ENCODE measurements around the gene LAMB4.
A peak's percentile ranks its signal among the peaks of the same experiment; 100 is the strongest.

LAMB4 gene

DNA sequence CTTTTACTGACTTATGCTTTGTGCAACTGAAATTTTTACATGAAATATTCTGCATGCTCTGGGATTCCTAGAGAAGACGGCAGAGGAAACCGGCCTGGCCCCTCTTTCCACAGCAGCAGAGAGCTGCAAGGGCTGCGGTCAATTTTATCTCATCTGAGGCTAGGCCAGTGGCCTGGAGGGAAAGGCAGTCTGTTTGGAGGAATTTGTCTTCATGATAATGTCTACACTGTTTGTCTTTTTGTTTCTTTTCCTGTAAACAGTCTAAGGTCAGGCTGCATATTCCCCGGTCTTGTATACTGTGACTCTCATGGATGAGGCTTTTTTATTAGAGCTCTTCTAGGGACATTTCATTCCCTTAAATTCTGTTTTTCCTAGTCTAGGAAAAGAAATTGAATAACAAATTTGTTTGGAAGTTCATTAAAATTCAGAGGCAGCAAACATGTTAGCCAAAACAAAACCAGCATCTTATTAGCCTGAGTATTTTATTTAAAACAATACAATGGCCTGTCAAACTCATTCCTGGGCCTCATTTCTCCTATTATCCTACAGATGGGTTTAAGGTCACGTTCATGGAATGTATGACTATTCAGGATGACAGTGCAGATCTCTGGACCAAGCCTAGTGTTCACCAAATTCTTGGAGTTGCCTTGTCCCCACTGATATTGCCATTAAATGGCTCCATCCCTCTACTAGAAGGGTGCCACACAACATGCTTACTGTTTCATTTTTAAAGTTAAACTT lies 26.4 kb downstream of the LAMB4 start:
- Histone ChIP-seq H3K4ac (ENCODE audit: low read depth, low read length) (no peak overlapping the region), H2BK15ac (replicated peaks; ENCODE audit: low read depth) (no peak overlapping the region), H3K4me1 (ENCODE audit: control insufficient read depth, low read depth, low read length) (no peaks in the 10 kb centered on the region), H4K5ac (ENCODE audit: low read length) (no peak overlapping the region), H3K27me3 (ENCODE audit: insufficient read depth, low read length, poor library complexity) (no peaks in the 10 kb centered on the region), H3K18ac (ENCODE audit: low read length) (no peak overlapping the region), H3K4me3 (ENCODE audit: low read length) (no peak overlapping the region), H4K8ac (ENCODE audit: low read depth, low read length) (no peak overlapping the region), H3K23ac (ENCODE audit: low read length) (no peak overlapping the region), H3K36me3 (ENCODE audit: control insufficient read depth, insufficient read depth, low read length) (no peaks in the 10 kb centered on the region), H3K56ac (ENCODE audit: low read length) (no peak overlapping the region), H3K79me1 (ENCODE audit: low read length) (no peaks in the 10 kb centered on the region), H2BK120ac (ENCODE audit: low read depth, low read length) (no peak overlapping the region), H3K9ac (ENCODE audit: low read length) (no peak overlapping the region), H3K79me2 (ENCODE audit: control insufficient read depth, insufficient read depth, low read length) (no peaks in the 10 kb centered on the region), H2BK5ac (ENCODE audit: low read length) (no peak overlapping the region), H3K4me2 (ENCODE audit: low read length) (no peak overlapping the region), H2AK5ac (ENCODE audit: low read length) (no peak overlapping the region), H3K27ac (ENCODE audit: low read depth, low read length) (no peak overlapping the region)
- DNase-seq = no peak
- no CpG with 5 or more reads among the region's 5 CpGs for WGBS (ENCODE audit: extremely low coverage, insufficient coverage, low lambda C conversion rate)

DNA sequence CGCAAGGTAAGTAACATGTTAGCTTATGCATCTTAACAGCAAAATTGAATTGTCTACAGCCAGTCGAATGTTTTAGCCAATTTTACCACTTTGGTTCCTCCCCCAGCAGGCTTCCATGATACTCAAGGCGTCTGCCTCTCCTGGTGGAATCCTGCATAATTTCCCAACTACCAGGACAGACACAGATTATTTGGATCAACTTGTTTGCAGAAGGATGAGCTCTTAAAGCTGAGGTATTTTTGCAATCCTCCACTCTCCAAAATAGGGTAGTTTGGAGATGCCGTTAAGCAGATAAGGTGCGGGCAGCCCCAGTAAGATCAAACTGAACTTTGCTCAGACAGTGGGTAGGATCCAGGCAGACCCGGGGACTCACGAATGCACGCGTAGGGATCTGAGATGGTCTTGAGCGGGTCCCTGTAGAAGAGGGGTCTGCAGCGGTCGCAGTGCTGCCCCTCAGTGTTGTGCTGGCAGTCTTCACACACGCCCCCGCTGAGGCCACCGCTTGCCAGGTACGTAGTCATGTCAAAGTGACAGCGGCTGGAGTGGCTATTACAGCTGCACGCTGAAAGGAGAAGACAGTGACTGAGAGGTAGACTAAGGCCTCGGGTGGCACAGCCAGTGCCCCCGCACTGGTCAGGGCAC lies 27.4 kb downstream of the LAMB4 start:
- H3K4me2 ChIP-seq (ENCODE audit: low read length) = no peak overlapping the region
- H3K4me3 ChIP-seq (ENCODE audit: low read length) = no peak overlapping the region
- no peak overlapping the region for H3K4ac ChIP-seq (ENCODE audit: low read depth, low read length)
- H3K9ac ChIP-seq (ENCODE audit: low read length) = no peak overlapping the region
- no peak overlapping the region for H2BK120ac ChIP-seq (ENCODE audit: low read depth, low read length)
- H4K5ac ChIP-seq (ENCODE audit: low read length) = no peak overlapping the region
- no peak overlapping the region for H2BK5ac ChIP-seq (ENCODE audit: low read length)
- no peak overlapping the region for H3K56ac ChIP-seq (ENCODE audit: low read length)
- no peak overlapping the region for H3K18ac ChIP-seq (ENCODE audit: low read length)
- no peak overlapping the region for H2BK15ac ChIP-seq (replicated peaks; ENCODE audit: low read depth)
- no peaks in the 10 kb centered on the region for H3K27me3 ChIP-seq (ENCODE audit: insufficient read depth, low read length, poor library complexity)
- no peak overlapping the region for H4K8ac ChIP-seq (ENCODE audit: low read depth, low read length)
- H3K79me2 ChIP-seq (ENCODE audit: control insufficient read depth, insufficient read depth, low read length) = no peaks in the 10 kb centered on the region
- WGBS (ENCODE audit: extremely low coverage, insufficient coverage, low lambda C conversion rate) = no CpG with 5 or more reads among the region's 20 CpGs
- H2AK5ac ChIP-seq (ENCODE audit: low read length) = no peak overlapping the region
- no peaks in the 10 kb centered on the region for H3K36me3 ChIP-seq (ENCODE audit: control insufficient read depth, insufficient read depth, low read length)
- H3K23ac ChIP-seq (ENCODE audit: low read length) = no peak overlapping the region
- no peak for DNase-seq
- H3K79me1 ChIP-seq (ENCODE audit: low read length) = no peaks in the 10 kb centered on the region
- no peaks in the 10 kb centered on the region for H3K4me1 ChIP-seq (ENCODE audit: control insufficient read depth, low read depth, low read length)
- H3K27ac ChIP-seq (ENCODE audit: low read depth, low read length) = no peak overlapping the region

DNA sequence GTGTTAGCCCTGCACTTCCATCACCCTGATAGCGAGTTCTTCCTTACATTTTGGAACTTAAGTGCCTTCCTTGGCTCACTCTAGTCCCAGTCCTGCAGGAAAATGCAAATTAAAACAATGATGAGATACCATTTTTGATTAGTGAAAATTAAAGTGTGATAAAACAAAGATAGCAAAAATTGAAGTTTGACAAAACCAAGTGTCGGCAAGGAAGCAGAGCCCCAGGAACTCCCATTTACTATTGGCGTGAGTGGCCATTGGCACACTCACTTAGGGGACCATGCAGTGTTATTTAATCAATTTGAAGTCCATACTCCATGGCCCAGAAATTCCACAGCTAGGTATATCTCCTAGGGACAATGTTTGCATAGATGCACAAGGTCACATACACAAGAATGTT lies 28.4 kb downstream of the LAMB4 start:
- DNase-seq = no peak
- H3K4me2 ChIP-seq (ENCODE audit: low read length) = no peak overlapping the region
- no peak overlapping the region for H2BK5ac ChIP-seq (ENCODE audit: low read length)
- no peak overlapping the region for H2BK15ac ChIP-seq (replicated peaks; ENCODE audit: low read depth)
- no peak overlapping the region for H4K5ac ChIP-seq (ENCODE audit: low read length)
- no peak overlapping the region for H3K18ac ChIP-seq (ENCODE audit: low read length)
- no peaks in the 10 kb centered on the region for H3K27me3 ChIP-seq (ENCODE audit: insufficient read depth, low read length, poor library complexity)
- H3K79me1 ChIP-seq (ENCODE audit: low read length) = no peaks in the 10 kb centered on the region
- H4K8ac ChIP-seq (ENCODE audit: low read depth, low read length) = no peak overlapping the region
- H3K4me1 ChIP-seq (ENCODE audit: control insufficient read depth, low read depth, low read length) = no peaks in the 10 kb centered on the region
- H3K4me3 ChIP-seq (ENCODE audit: low read length) = no peak overlapping the region
- H3K23ac ChIP-seq (ENCODE audit: low read length) = no peak overlapping the region
- H2AK5ac ChIP-seq (ENCODE audit: low read length) = no peak overlapping the region
- H3K36me3 ChIP-seq (ENCODE audit: control insufficient read depth, insufficient read depth, low read length) = no peaks in the 10 kb centered on the region
- H3K56ac ChIP-seq (ENCODE audit: low read length) = no peak overlapping the region
- H3K9ac ChIP-seq (ENCODE audit: low read length) = no peak overlapping the region
- WGBS (ENCODE audit: extremely low coverage, insufficient coverage, low lambda C conversion rate) = no CpG with 5 or more reads among the region's 3 CpGs
- H3K79me2 ChIP-seq (ENCODE audit: control insufficient read depth, insufficient read depth, low read length) = no peaks in the 10 kb centered on the region
- no peak overlapping the region for H3K4ac ChIP-seq (ENCODE audit: low read depth, low read length)
- no peak overlapping the region for H2BK120ac ChIP-seq (ENCODE audit: low read depth, low read length)
- no peak overlapping the region for H3K27ac ChIP-seq (ENCODE audit: low read depth, low read length)

DNA sequence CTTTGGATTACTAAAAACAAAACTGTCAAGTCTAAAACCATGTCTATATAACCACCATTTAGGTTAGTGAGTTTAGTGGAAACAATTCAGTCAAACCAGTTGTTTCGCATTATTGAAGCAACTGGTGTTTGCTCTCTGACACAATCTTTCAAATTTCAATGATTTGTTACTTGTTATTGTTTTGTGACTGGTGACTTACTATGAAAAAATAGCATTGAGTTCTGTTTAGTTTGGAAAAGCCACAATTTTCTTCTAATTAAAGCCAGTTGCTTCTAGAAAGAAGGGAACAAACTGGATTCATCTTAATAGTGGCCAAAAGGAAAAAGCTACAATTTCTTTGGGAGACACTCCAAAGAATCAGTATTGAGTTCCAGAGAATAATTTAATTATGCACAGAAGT lies 30.4 kb downstream of the LAMB4 start:
- Histone ChIP-seq H3K4me2 (ENCODE audit: low read length) (no peak overlapping the region), H4K5ac (ENCODE audit: low read length) (no peak overlapping the region), H3K36me3 (ENCODE audit: control insufficient read depth, insufficient read depth, low read length) (no peaks in the 10 kb centered on the region), H3K4me3 (ENCODE audit: low read length) (no peak overlapping the region), H3K9ac (ENCODE audit: low read length) (no peak overlapping the region), H3K56ac (ENCODE audit: low read length) (no peak overlapping the region), H3K27me3 (ENCODE audit: insufficient read depth, low read length, poor library complexity) (no peaks in the 10 kb centered on the region), H3K79me2 (ENCODE audit: control insufficient read depth, insufficient read depth, low read length) (no peaks in the 10 kb centered on the region), H3K79me1 (ENCODE audit: low read length) (no peaks in the 10 kb centered on the region), H3K18ac (ENCODE audit: low read length) (no peak overlapping the region), H2BK120ac (ENCODE audit: low read depth, low read length) (no peak overlapping the region), H3K23ac (ENCODE audit: low read length) (no peak overlapping the region), H4K8ac (ENCODE audit: low read depth, low read length) (no peak overlapping the region), H3K4me1 (ENCODE audit: control insufficient read depth, low read depth, low read length) (no peaks in the 10 kb centered on the region), H2AK5ac (ENCODE audit: low read length) (no peak overlapping the region), H3K4ac (ENCODE audit: low read depth, low read length) (no peak overlapping the region), H2BK5ac (ENCODE audit: low read length) (no peak overlapping the region), H3K27ac (ENCODE audit: low read depth, low read length) (no peak overlapping the region), H2BK15ac (replicated peaks; ENCODE audit: low read depth) (no peak overlapping the region)
- no CpG with 5 or more reads among the region's 1 CpG for WGBS (ENCODE audit: extremely low coverage, insufficient coverage, low lambda C conversion rate)
- no peak for DNase-seq

DNA sequence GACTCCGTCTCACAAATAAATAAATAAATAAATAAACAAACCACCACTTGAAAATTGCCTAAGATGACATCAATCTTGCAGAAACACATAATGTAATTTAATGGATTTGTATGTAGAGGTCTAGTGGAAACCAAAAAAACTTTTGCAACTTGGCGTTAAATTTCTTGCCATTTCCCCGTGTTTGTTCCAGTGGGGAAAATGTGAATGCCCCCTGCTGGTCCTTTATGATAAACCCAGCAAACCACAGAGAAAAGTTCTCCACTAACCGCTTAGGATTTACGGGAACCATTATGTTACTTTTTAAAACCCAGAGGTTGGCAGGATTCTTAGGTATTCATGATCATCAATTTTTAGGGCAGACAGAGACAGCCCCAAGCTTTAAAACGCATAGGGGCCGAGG lies 32.5 kb downstream of the LAMB4 start:
- no peak overlapping the region for H3K27ac ChIP-seq (ENCODE audit: low read depth, low read length)
- H3K9ac ChIP-seq (ENCODE audit: low read length) = no peak overlapping the region
- no peak overlapping the region for H4K5ac ChIP-seq (ENCODE audit: low read length)
- DNase-seq = peak; percentile 43
- H3K79me1 ChIP-seq (ENCODE audit: low read length) = no peaks in the 10 kb centered on the region
- H3K4me3 ChIP-seq (ENCODE audit: low read length) = no peak overlapping the region
- no peak overlapping the region for H4K8ac ChIP-seq (ENCODE audit: low read depth, low read length)
- no peaks in the 10 kb centered on the region for H3K27me3 ChIP-seq (ENCODE audit: insufficient read depth, low read length, poor library complexity)
- no peak overlapping the region for H3K56ac ChIP-seq (ENCODE audit: low read length)
- H3K4me1 ChIP-seq (ENCODE audit: control insufficient read depth, low read depth, low read length) = no peaks in the 10 kb centered on the region
- H2BK5ac ChIP-seq (ENCODE audit: low read length) = no peak overlapping the region
- H3K4ac ChIP-seq (ENCODE audit: low read depth, low read length) = no peak overlapping the region
- H2BK15ac ChIP-seq (replicated peaks; ENCODE audit: low read depth) = no peak overlapping the region
- H3K18ac ChIP-seq (ENCODE audit: low read length) = no peak overlapping the region
- WGBS (ENCODE audit: extremely low coverage, insufficient coverage, low lambda C conversion rate) = no CpG with 5 or more reads among the region's 7 CpGs
- H3K36me3 ChIP-seq (ENCODE audit: control insufficient read depth, insufficient read depth, low read length) = no peaks in the 10 kb centered on the region
- no peak overlapping the region for H3K4me2 ChIP-seq (ENCODE audit: low read length)
- H3K79me2 ChIP-seq (ENCODE audit: control insufficient read depth, insufficient read depth, low read length) = no peaks in the 10 kb centered on the region
- no peak overlapping the region for H2BK120ac ChIP-seq (ENCODE audit: low read depth, low read length)
- H3K23ac ChIP-seq (ENCODE audit: low read length) = no peak overlapping the region
- H2AK5ac ChIP-seq (ENCODE audit: low read length) = no peak overlapping the region

DNA sequence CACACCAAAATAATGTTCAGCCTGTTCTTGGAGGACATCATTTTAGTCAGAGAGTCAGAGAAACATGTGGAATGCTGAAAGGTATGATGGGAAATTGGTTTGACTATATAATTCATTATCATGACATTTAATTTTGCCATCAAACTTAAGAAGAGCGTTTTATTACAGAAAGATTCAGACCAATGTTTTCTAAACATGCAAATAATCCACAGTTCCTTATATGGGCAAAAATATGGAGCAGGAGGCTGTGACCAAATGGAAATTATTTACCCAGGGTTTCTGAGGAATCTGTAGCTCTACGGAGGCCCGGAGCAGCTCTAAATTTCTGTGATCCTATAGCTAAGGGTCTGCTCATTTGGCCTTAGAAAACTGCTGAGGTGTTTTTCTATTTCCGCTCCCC lies 33.2 kb downstream of the LAMB4 start:
- no peak for DNase-seq
- H3K36me3 ChIP-seq (ENCODE audit: control insufficient read depth, insufficient read depth, low read length) = no peaks in the 10 kb centered on the region
- WGBS (ENCODE audit: extremely low coverage, insufficient coverage, low lambda C conversion rate) = no CpG with 5 or more reads among the region's 4 CpGs
- no peak overlapping the region for H3K56ac ChIP-seq (ENCODE audit: low read length)
- no peak overlapping the region for H3K9ac ChIP-seq (ENCODE audit: low read length)
- no peak overlapping the region for H2BK5ac ChIP-seq (ENCODE audit: low read length)
- no peak overlapping the region for H4K8ac ChIP-seq (ENCODE audit: low read depth, low read length)
- no peak overlapping the region for H3K4ac ChIP-seq (ENCODE audit: low read depth, low read length)
- H3K18ac ChIP-seq (ENCODE audit: low read length) = no peak overlapping the region
- H2BK120ac ChIP-seq (ENCODE audit: low read depth, low read length) = no peak overlapping the region
- H3K23ac ChIP-seq (ENCODE audit: low read length) = no peak overlapping the region
- H3K27me3 ChIP-seq (ENCODE audit: insufficient read depth, low read length, poor library complexity) = no peaks in the 10 kb centered on the region
- H3K27ac ChIP-seq (ENCODE audit: low read depth, low read length) = no peak overlapping the region
- H2BK15ac ChIP-seq (replicated peaks; ENCODE audit: low read depth) = no peak overlapping the region
- H3K4me2 ChIP-seq (ENCODE audit: low read length) = no peak overlapping the region
- no peak overlapping the region for H4K5ac ChIP-seq (ENCODE audit: low read length)
- H3K79me1 ChIP-seq (ENCODE audit: low read length) = no peaks in the 10 kb centered on the region
- no peaks in the 10 kb centered on the region for H3K79me2 ChIP-seq (ENCODE audit: control insufficient read depth, insufficient read depth, low read length)
- H2AK5ac ChIP-seq (ENCODE audit: low read length) = no peak overlapping the region
- no peaks in the 10 kb centered on the region for H3K4me1 ChIP-seq (ENCODE audit: control insufficient read depth, low read depth, low read length)
- no peak overlapping the region for H3K4me3 ChIP-seq (ENCODE audit: low read length)

Measured in mesendoderm (in vitro differentiated cells).